Hippocampal formation (tissue), 2 donors: ENCODE results near the gene BST1.
"Not testable (repeated sequence)": the region's sequence is repeated elsewhere in the genome, so short reads cannot be mapped to it uniquely, and the experiment has no call there.

Experiments
- DNase-seq, 2 donors: peaks; one replicate each; lab custom pipeline; 2025; lab: John Stamatoyannopoulos, UW

BST1 gene

GRCh38 chr4:15749001-15749400 lies 46.1 kb downstream of the BST1 start:
- no peak for DNase-seq

GRCh38 chr4:15751153-15751552 lies 48.3 kb downstream of the BST1 start:
- no peak for DNase-seq

DNA sequence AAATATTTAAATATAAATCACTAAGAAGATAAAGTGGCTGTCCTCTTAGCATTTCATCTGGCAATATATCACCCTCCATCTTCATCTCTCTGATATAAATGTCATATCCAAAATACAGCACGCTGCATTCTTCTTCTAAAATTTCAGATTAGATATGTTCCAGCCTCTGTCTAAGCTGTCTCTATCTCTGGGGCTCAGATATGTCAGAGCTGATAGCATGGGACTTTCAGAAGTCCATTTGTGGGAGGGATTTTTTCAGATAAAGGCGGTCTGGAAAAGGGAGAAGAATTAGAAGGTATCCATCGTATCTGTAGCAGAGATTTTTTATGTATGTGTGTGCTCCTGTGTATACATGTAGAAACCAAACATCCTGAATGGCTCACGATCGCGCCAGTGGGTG lies 50.2 kb downstream of the BST1 start:
- no peak for DNase-seq

GRCh38 chr4:15753786-15754185 lies 50.9 kb downstream of the BST1 start:
- DNase-seq: no peak

DNA sequence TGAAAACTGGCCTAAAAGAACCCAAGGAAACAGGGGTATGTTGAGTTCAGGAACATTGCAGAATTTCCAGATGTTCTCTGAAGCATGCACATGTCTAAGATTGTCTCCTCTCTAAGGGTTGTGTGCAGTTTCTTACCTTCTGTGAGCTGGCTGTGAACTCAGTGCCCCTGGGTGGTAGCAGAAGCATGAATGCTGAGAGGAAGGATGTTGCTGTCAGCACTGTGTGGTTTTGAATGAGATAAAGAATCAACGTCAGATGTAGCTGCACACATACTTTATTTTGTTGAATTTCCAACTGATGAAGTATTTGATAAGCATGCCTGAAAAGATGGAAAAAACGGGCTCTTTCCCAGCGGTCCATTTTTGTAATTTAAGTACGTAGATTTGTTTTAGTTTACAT lies 51.5 kb downstream of the BST1 start:
- no peak for DNase-seq

GRCh38 chr4:15755321-15756155 lies 52.7 kb downstream of the BST1 start:
- DNase-seq: no peak

DNA sequence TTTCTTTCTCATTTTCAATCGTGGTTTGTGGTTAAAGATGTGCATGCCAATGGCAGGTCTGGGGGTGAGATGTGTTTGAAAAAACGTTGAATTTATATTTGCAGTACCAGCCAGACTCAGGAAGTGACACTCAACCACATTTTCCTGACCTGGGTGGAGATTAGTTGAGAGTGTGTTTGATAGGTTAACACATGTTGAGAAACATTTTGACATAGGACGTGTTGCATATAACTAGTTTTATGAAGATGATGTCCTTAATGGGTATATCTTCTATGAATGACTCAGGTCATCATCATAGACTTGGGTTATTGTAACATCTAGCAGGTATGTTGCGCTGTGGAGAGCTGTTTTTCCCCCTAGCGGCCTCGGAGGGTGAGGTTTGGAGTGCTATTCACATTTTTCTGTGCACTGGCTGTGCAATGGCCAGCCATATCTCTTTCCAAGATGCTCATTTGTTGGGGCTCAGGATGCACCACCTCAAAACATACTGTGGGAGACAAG lies 53.5 kb downstream of the BST1 start:
- no peak for DNase-seq

DNA sequence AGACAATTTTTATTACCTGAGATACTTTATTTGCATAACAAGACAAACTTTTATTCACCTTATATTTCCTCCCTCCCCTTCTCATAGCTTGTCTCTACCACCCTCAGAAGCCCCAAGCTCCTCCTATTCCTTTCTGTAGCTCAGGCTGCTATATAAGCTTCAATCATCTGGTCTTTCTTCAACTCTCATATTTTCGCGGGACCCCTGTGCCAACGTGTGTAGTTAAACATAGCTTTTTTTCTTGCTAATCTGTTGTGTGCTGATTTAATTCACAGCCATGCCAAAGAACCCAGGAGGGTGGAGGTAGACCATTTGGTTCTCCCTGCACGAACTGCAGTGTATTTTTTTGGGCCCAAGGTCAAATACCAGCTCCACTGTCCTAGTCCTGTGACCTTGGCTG lies 54.2 kb downstream of the BST1 start:
- no peak for DNase-seq

DNA sequence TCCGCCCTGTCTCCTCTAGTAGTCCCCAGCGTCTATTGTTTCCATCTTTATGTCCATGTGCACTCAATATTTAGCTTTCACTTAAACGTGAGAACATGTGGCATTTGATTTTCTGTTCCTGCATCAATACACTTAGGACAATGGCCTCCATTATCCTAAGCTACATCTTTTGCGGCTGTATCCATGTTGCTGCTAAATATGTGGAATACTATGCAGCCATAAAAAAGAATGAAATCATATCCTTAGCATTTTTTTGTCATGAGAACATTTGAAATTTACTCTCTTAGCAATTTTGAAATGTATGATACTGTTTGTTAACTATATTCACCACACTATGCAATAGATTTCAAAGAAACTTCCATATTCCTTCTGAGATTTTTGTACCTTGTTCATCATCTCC lies 55.4 kb downstream of the BST1 start:
- no peak for DNase-seq

GRCh38 chr4:15762460-15762859 lies 59.6 kb downstream of the BST1 start:
- DNase-seq: not testable (repeated sequence)

GRCh38 chr4:15765391-15765790 lies 62.5 kb downstream of the BST1 start:
- no peak for DNase-seq

- DNase-seq: no peak
Observed at GRCh38 chr4:15765910-15766697, 63.2 kb downstream of the BST1 start.

GRCh38 chr4:15766821-15767220 lies 64.0 kb downstream of the BST1 start:
- no peak for DNase-seq

GRCh38 chr4:15769202-15769601 lies 66.3 kb downstream of the BST1 start:
- peak in 1 of 2 donors; percentile 7 for DNase-seq

GRCh38 chr4:15771216-15772058 lies 68.6 kb downstream of the BST1 start:
- DNase-seq: no peak

DNA sequence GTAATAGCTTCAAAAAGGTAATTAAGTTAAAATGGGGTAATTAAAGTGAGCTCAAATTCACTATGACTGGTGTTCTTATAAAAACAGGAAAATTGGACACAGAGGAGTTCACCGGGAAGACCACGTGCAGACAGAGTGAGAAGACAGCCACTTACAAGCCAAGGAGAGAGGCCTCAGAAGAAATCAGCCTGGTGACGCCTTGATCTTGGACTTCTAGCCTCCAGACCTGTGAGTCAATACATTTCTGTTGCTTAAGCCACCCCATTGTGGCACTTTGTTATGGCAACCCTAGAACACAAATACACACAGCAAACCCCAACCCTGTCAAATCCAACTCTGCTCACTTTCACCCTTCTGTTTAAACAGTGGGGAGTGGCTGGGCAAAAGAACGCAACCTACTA lies 71.2 kb downstream of the BST1 start:
- no peak for DNase-seq

DNA sequence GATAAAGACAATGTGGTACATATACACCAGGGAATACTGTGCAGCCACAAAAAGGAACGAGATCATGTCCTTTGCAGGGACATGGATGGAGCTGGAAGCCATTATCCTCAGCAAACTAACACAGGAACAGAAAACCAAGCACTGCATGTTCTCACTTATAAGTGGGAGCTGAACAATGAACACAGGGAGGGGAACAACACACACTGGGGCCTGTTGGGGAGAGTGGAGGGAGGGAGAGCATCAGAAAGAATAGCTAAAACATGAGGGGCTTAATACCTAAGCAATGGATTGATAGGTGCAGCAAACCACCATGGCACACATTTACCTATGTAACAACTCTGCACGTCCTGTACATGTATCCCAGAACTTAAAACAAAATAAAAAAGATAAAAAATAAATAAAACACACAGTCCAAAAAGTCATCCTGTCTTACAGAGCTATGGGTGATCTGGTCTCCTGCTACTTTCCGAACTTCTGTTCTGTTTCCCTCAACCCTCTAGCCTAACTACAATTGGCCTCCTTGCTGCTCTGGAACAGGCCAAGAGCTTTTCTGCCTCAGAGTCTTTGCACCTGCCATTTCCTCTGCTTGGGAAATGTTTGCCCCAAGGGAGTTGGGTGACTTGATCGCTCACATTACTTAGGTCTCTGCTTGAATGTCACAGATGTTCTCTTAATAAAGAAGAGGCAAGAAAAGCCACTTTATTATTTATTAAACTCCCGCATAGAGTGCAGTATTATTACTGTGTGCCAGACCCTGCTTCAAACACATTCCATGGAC lies 74.2 kb downstream of the BST1 start:
- no peak for DNase-seq

DNA sequence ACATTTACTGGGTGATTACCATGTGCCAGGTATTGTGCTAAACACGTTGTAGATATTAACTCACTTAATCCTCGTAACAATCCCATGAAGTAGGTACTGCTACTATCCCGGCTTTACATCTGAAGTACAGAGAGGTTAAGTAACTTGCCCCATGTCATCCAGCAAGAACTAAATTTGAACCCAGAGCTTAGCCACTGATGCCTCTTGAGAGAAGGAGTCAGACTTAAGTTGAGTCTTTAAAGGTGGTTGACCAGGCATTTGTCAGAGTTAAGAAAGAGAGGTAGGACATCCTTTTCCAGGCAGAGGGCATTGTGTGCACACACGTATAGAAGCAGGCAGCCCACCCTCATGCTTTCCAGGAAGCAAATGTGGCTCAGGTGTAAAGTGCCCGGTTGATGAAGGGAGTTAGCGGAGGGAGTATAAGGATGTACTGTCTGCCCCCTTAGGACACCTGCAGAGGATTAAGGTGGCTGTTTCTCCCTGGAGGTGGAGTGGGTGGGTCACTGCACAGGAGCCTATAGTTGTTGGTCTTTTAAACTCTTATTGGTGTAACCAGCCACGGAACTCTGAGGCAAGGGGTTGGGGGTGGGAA lies 74.9 kb downstream of the BST1 start:
- no peak for DNase-seq

DNA sequence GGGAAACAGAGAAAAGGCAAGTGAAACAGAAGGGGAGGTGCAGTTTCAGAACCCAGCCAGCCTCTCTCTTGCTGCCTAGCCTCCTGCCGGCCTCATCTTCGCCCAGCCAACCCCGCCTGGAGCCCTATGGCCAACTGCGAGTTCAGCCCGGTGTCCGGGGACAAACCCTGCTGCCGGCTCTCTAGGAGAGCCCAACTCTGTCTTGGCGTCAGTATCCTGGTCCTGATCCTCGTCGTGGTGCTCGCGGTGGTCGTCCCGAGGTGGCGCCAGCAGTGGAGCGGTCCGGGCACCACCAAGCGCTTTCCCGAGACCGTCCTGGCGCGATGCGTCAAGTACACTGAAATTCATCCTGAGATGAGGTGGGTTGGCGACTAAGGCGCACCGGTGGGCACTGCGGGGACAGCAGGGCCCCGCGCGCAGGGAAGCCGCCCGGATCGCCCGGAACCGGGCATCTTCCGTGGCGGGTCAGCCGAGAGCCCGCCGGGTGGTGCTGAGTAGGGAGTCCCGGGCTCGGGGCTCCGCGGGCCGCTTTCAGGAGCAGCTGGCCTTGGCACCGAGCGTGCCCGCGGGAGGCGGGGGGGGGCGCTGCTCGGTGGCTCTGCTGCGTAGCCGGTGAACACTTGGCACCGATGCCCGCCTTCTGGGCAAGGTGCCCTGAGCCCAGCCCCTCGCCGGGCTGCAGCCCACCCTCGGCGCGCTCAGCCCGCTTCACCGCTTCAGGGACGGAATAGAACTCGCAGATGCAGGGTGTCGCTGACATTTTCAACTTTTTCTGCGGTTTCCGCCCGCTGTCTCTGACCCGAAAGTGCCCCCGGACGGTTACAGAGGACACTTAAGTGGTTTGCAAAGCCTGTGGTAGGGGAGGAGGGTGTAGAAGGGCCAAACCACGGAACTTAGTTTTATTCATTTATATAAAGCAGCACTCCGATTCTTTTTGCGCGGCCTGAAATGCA lies 75.7 kb downstream of the BST1 start, which contains the start of gene CD38:
TSS of gene CD38 (plus strand) at position 40 of the 953 bp plus-strand sequence. CDS start at position 127, 87 bp downstream.
- DNase-seq: peak in 1 of 2 donors; percentile 30

DNA sequence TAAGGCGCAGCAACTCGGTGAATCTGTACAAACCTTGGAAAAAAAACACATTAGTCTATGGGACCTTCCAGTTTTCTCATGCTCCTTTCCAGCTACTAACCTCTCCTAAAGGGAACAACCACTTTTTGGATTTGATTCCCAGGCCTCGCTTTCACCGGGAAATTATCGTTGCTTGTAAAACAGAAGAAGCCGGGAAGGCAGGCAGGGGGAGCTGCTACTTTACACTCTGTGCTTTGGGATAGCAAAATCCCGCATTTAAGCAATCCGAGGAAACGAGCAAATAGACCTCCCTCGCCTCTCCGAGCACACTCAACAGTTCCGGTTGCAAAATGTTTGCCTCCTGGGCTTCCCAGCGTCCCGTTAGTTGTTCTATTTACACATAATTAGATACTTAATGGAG lies 76.4 kb downstream of the BST1 start:
- peak; percentile 19 to 42 for DNase-seq
